ENCODE measurements around the gene FASTKD3. TPM values are rescaled to one million over a fixed set of nuclear protein-coding genes. Genes with fewer than 3 reads are reported as not detected.

Gene FASTKD3
- total RNA-seq, 1 donor from 2014 or later = 9.2 TPM

DNA sequence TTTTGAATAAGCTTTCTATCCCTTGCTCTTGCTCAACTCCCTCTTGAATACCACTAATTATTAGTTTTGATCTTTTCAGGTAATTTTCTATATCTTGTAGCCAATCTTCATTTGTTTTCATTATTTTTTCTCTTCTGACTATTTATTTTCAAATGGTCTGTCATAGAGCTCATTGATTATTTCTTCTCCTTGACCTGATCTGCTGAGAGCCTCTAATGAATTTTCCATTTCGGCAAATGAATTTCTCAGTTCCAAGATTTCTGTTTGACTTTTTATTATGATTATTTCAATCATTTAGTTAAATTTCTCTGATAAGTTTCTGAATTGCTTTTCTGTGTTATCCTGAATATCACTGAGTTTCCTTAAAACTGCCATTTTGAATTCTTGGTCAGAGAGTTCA, 39.5 kb upstream of the FASTKD3 start:
- H3K4me3 Mint-ChIP-seq (ENCODE audit: unreplicated experiment) = no peak overlapping the region
- no peak for TF ChIP-seq CTCF (IDR thresholded peaks at IDR 0.05)
- no peaks in the 10 kb centered on the region for H3K27me3 Mint-ChIP-seq (ENCODE audit: low read depth)
- peaks cover 32% of the 10 kb centered on the region for H3K9me3 Mint-ChIP-seq (ENCODE audit: low read depth)
- peaks cover 26% of the 10 kb centered on the region for H3K4me1 Mint-ChIP-seq (ENCODE audit: low read depth)
- no peak overlapping the region for H3K27ac Mint-ChIP-seq (ENCODE audit: unreplicated experiment)
- H3K36me3 Mint-ChIP-seq (ENCODE audit: low read depth) = peaks cover 35% of the 10 kb centered on the region
- no peak for DNase-seq (ENCODE audit: low spot score)

DNA sequence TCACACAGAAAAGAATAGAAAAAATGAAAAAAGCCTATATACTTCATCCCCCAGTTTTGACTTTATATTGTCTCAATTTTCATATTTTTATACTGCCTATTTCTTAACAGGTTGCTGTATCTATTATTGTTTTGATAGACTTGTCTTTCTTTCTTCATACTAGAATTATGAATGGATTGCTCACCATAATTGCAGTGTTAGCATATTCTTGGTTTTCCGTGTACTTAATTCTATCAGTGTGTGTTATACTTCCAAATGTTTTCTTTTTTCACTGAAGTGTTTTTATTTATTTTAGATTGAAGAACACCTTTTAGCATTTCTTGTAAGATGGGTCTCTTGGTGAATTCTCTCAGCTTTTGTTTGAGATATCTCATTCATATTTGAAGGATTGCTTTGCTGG, 38.8 kb upstream of the FASTKD3 start:
- no peak for TF ChIP-seq CTCF (IDR thresholded peaks at IDR 0.05)
- H3K27me3 Mint-ChIP-seq (ENCODE audit: low read depth) = no peaks in the 10 kb centered on the region
- no peak overlapping the region for H3K4me3 Mint-ChIP-seq (ENCODE audit: unreplicated experiment)
- peaks cover 33% of the 10 kb centered on the region for H3K36me3 Mint-ChIP-seq (ENCODE audit: low read depth)
- H3K4me1 Mint-ChIP-seq (ENCODE audit: low read depth) = peaks cover 29% of the 10 kb centered on the region
- no peak overlapping the region for H3K27ac Mint-ChIP-seq (ENCODE audit: unreplicated experiment)
- H3K9me3 Mint-ChIP-seq (ENCODE audit: low read depth) = peaks cover 26% of the 10 kb centered on the region
- no peak for DNase-seq (ENCODE audit: low spot score)

GRCh38 chr5:7904170-7904569, 35.3 kb upstream of the FASTKD3 start:
- peak; percentile 52 for TF ChIP-seq CTCF (IDR thresholded peaks at IDR 0.05)
- DNase-seq (ENCODE audit: low spot score) = no peak
- peak overlapping the region; percentile 76 for H3K27ac Mint-ChIP-seq (ENCODE audit: unreplicated experiment)
- H3K27me3 Mint-ChIP-seq (ENCODE audit: low read depth) = no peaks in the 10 kb centered on the region
- peaks cover 29% of the 10 kb centered on the region for H3K4me1 Mint-ChIP-seq (ENCODE audit: low read depth)
- peaks cover 39% of the 10 kb centered on the region for H3K36me3 Mint-ChIP-seq (ENCODE audit: low read depth)
- no peak overlapping the region for H3K4me3 Mint-ChIP-seq (ENCODE audit: unreplicated experiment)
- peaks cover 16% of the 10 kb centered on the region for H3K9me3 Mint-ChIP-seq (ENCODE audit: low read depth)

DNA sequence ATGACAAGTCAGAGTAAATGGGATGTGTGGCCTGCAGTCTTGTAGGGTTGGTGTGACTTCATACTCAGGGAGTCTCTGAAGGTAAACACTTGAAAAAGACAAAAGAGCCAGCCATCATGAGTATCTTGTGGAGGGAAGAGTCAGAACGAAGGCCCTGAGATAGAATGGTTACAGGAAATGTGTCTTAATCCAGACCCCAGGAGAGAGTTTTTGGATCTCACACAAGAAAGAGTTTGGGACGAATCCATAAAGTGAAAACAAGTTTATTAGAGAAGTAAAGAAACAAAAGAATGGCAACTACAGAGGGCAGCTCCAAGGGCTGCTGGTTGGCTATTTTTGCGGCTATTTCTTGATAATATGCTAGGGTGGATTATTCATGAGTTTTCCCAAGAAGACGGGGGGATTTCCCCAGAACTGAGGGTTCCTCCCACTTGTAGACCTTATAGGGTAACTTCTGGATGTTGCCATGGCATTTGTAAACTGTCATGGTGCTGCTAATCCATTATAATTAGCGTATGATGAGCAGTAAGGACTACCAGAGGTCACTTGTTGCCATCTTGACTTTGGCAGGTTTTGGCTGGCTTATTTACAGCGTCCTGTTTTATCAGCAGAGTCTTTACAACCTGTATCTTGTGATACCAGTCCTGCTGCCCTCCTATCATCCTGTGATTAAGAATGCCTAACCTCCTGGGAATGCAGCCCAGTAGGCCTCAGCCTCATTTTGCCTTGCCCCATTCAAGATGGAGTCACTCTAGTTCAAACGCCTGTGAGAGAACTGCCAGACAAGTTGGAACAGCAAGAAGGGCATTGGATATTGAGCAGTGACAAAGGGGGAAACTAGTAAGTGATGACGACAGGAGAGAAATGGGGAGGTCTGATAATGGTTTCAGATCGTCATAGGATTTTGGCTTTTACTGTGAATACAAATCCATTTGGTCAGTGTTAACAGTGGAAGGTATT, 34.1 kb upstream of the FASTKD3 start:
- peaks cover 5% of the 10 kb centered on the region for H3K9me3 Mint-ChIP-seq (ENCODE audit: low read depth)
- no peak for TF ChIP-seq CTCF (IDR thresholded peaks at IDR 0.05)
- no peaks in the 10 kb centered on the region for H3K27me3 Mint-ChIP-seq (ENCODE audit: low read depth)
- no peak overlapping the region for H3K27ac Mint-ChIP-seq (ENCODE audit: unreplicated experiment)
- H3K36me3 Mint-ChIP-seq (ENCODE audit: low read depth) = peaks cover 39% of the 10 kb centered on the region
- no peak overlapping the region for H3K4me3 Mint-ChIP-seq (ENCODE audit: unreplicated experiment)
- DNase-seq (ENCODE audit: low spot score) = no peak
- H3K4me1 Mint-ChIP-seq (ENCODE audit: low read depth) = peaks cover 29% of the 10 kb centered on the region

DNA sequence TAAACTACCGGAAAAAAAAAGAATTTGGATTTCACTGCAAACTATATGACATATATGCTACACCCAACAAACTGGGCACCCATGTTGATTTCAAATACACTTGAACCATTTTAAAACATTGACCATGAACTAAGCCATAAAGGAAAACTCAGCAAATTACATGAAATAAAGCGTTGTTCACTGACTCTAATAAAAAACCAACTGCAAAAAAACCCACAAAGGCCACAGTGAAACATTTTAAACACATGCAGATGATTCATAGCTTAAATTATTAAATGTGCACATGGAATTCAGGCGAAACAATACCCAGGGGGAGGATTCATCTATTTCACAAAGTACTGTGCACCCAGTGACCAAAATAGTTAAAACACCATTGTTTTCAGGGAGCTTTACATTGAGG, 33.4 kb upstream of the FASTKD3 start:
- H3K27me3 Mint-ChIP-seq (ENCODE audit: low read depth) = no peaks in the 10 kb centered on the region
- H3K4me1 Mint-ChIP-seq (ENCODE audit: low read depth) = peaks cover 29% of the 10 kb centered on the region
- H3K27ac Mint-ChIP-seq (ENCODE audit: unreplicated experiment) = no peak overlapping the region
- peaks cover 37% of the 10 kb centered on the region for H3K36me3 Mint-ChIP-seq (ENCODE audit: low read depth)
- TF ChIP-seq CTCF (IDR thresholded peaks at IDR 0.05) = no peak
- H3K4me3 Mint-ChIP-seq (ENCODE audit: unreplicated experiment) = no peak overlapping the region
- no peak for DNase-seq (ENCODE audit: low spot score)
- H3K9me3 Mint-ChIP-seq (ENCODE audit: low read depth) = no peaks in the 10 kb centered on the region

All from chondrocyte (in vitro differentiated cells).